H1 (cell line): Measurements from ENCODE around the gene LCNL1. TPM values are rescaled to one million over a fixed set of nuclear protein-coding genes. Genes with fewer than 3 reads are reported as not detected.

Experiments
- CTCF ChIA-PET: fragments of 300-600 bp; sonication (Branson Sonifier 250); formaldehyde crosslinking; loops from one replicate; lab custom pipeline; 2021; ENCODE audit not compliant: partially characterized antibody; lab: Charles Lee
- POLR2A ChIA-PET: fragments of 300-600 bp; sonication (Branson Sonifier 250); formaldehyde crosslinking; loops from one replicate; lab custom pipeline; 2021; ENCODE audit warnings: inconsistent platforms; ENCODE audit not compliant: partially characterized antibody; lab: Charles Lee
- DNase-seq, 2 experiments: peaks; one replicate each; pipeline versions ENCODE4 v3.0.0 to v3.0.0-alpha.2; 2010 to 2022; ENCODE audit warnings: low spot score in 2 of 2, low read depth in 1 of 2, mixed read lengths in 1 of 2
- FAIRE-seq: peaks from 2 replicates; lab custom pipeline; 2011; peaks lifted over from hg19 to GRCh38; lab: Jason Lieb, UNC
- H2AFZ ChIP-seq: 2 replicates; pipeline ENCODE4 v1.8.1; 2012; ENCODE audit warnings: low read length, inconsistent platforms
- H2AK5ac ChIP-seq: 2 replicates; pipeline ENCODE4 v1.6.1; 2013; ENCODE audit warnings: low read depth, low read length
- H2BK120ac ChIP-seq: replicated peaks from 2 replicates; pipeline ENCODE3; 2013; ENCODE audit warnings: low read depth, low read length, inconsistent platforms
- H2BK12ac ChIP-seq: 2 replicates; pipeline ENCODE4 v1.6.1; 2013; ENCODE audit warnings: low read depth, low read length
- H2BK15ac ChIP-seq: 2 replicates; pipeline ENCODE4 v1.6.1; 2013; ENCODE audit warnings: low read length
- H2BK20ac ChIP-seq: 2 replicates; pipeline ENCODE4 v1.6.1; 2013; ENCODE audit warnings: low read length
- H2BK5ac ChIP-seq: 2 replicates; pipeline ENCODE4 v1.6.1; 2013; ENCODE audit warnings: low read depth, low read length
- H3K14ac ChIP-seq: 2 replicates; pipeline ENCODE4 v1.6.1; 2013; ENCODE audit warnings: inconsistent platforms; ENCODE audit not compliant: insufficient read length
- H3K18ac ChIP-seq: 2 replicates; pipeline ENCODE4 v1.6.1; 2013; ENCODE audit warnings: low read length; ENCODE audit errors: extremely low read depth
- H3K23ac ChIP-seq: 2 replicates; pipeline ENCODE4 v1.6.1; 2013; ENCODE audit warnings: inconsistent platforms; ENCODE audit not compliant: insufficient read length
- H3K23me2 ChIP-seq: 2 replicates; pipeline ENCODE4 v1.6.1; 2013; ENCODE audit warnings: low read depth, low read length
- H3K27ac ChIP-seq: 2 replicates; pipeline ENCODE4 v1.6.1; 2011; ENCODE audit warnings: low read depth, low read length, inconsistent platforms
- H3K27me3 ChIP-seq, 4 experiments: replicated peaks in 1 of 4; 1 replicate in 1 of 4; 2 replicates in 3 of 4; pipeline versions ENCODE4 v1.6.1 to v1.8.1; 2011 to 2013; ENCODE audit warnings: low read length in 3 of 4, mild to moderate bottlenecking in 3 of 4, inconsistent platforms in 2 of 4, mixed read lengths in 2 of 4, moderate library complexity in 1 of 4; ENCODE audit not compliant: control insufficient read depth in 3 of 4, insufficient read depth in 3 of 4; ENCODE audit errors: extremely low read depth in 1 of 4
- H3K36me3 ChIP-seq, 4 experiments: 2 replicates each; pipeline versions ENCODE4 v1.6.1 to v1.8.1; 2011 to 2013; ENCODE audit warnings: mild to moderate bottlenecking in 4 of 4, low read length in 3 of 4, moderate library complexity in 2 of 4, control low read depth in 1 of 4, inconsistent platforms in 1 of 4; ENCODE audit not compliant: insufficient read depth in 4 of 4, control insufficient read depth in 2 of 4
- H3K4ac ChIP-seq: replicated peaks from 2 replicates; pipeline ENCODE3; 2013; ENCODE audit warnings: low read length, low read depth, mixed read lengths, inconsistent platforms; ENCODE audit not compliant: insufficient read length
- H3K4me1 ChIP-seq, 4 experiments: replicated peaks in 1 of 4; 1 replicate in 1 of 4; 2 replicates in 3 of 4; pipeline versions ENCODE4 v1.6.1 to v1.8.1; 2011 to 2013; ENCODE audit warnings: low read length in 3 of 4, inconsistent platforms in 2 of 4, mixed read lengths in 1 of 4; ENCODE audit not compliant: insufficient read depth in 4 of 4, control insufficient read depth in 3 of 4
- H3K4me2 ChIP-seq, 2 experiments: 2 replicates each; pipeline versions ENCODE4 v1.6.1 to v1.8.1; 2011 to 2013; ENCODE audit warnings: low read depth in 2 of 2, low read length in 2 of 2, control low read depth in 1 of 2, inconsistent platforms in 1 of 2, mild to moderate bottlenecking in 1 of 2; ENCODE audit not compliant: insufficient read depth in 1 of 2
- H3K4me3 ChIP-seq, 4 experiments: fragments of 200-600, 300-600 bp in 1 of 4; sonication (generic), shearing (Covaris generic), sonication (Bioruptor Twin) in 1 of 4; 2 replicates each; pipeline versions ENCODE4 v1.5.1 to v1.8.1; 2011 to 2016; ENCODE audit warnings: low read length in 4 of 4, low read depth in 3 of 4, control low read depth in 2 of 4, inconsistent platforms in 2 of 4, mild to moderate bottlenecking in 2 of 4, mixed read lengths in 1 of 4, moderate library complexity in 1 of 4; ENCODE audit not compliant: insufficient read depth in 2 of 4; ENCODE audit errors: extremely low read depth in 1 of 4
- H3K56ac ChIP-seq: replicated peaks from 2 replicates; pipeline ENCODE3; 2013; ENCODE audit warnings: low read depth, mild to moderate bottlenecking, mixed read lengths, low read length, inconsistent platforms; ENCODE audit not compliant: insufficient read length
- H3K79me1 ChIP-seq: 2 replicates; pipeline ENCODE4 v1.6.1; 2013; ENCODE audit warnings: low read depth, low read length, control low read depth
- H3K79me2 ChIP-seq, 2 experiments: 2 replicates each; pipeline versions ENCODE4 v1.6.1 to v1.8.1; 2012 to 2013; ENCODE audit warnings: low read length in 2 of 2, mild to moderate bottlenecking in 2 of 2, inconsistent platforms in 1 of 2; ENCODE audit not compliant: insufficient read depth in 2 of 2, control insufficient read depth in 1 of 2
- H3K9ac ChIP-seq, 4 experiments: replicated peaks in 1 of 4; 1 replicate in 1 of 4; 2 replicates in 3 of 4; pipeline versions ENCODE4 v1.6.1 to v1.8.1; 2011 to 2013; ENCODE audit warnings: low read depth in 3 of 4, low read length in 3 of 4, control low read depth in 2 of 4, mild to moderate bottlenecking in 2 of 4, moderate library complexity in 2 of 4, inconsistent platforms in 1 of 4; ENCODE audit errors: extremely low read depth in 1 of 4
- H3K9me3 ChIP-seq, 2 experiments: 2 replicates each; pipeline versions ENCODE4 v1.6.1 to v1.8.1; 2012 to 2013; ENCODE audit warnings: mild to moderate bottlenecking in 2 of 2, moderate library complexity in 2 of 2, control low read depth in 1 of 2, inconsistent platforms in 1 of 2, low read depth in 1 of 2, low read length in 1 of 2, mixed read lengths in 1 of 2; ENCODE audit not compliant: insufficient read depth in 2 of 2
- H4K20me1 ChIP-seq, 2 experiments: replicated peaks in 1 of 2; 2 replicates each; pipeline versions ENCODE3 to v1.8.1; 2011 to 2013; ENCODE audit warnings: inconsistent platforms in 2 of 2, low read length in 2 of 2, mild to moderate bottlenecking in 1 of 2; ENCODE audit not compliant: insufficient read depth in 2 of 2, control insufficient read depth in 1 of 2
- H4K5ac ChIP-seq: 2 replicates; pipeline ENCODE4 v1.6.1; 2013; ENCODE audit warnings: low read length, low read depth, mixed read lengths, inconsistent platforms; ENCODE audit not compliant: insufficient read length
- H4K8ac ChIP-seq: 2 replicates; pipeline ENCODE4 v1.8.0; 2013; ENCODE audit warnings: mild to moderate bottlenecking, moderate library complexity, low read length, inconsistent platforms; ENCODE audit not compliant: insufficient read depth; ENCODE audit errors: extremely low read depth
- H4K91ac ChIP-seq: replicated peaks from 2 replicates; pipeline ENCODE3; 2013; ENCODE audit warnings: low read length, mixed read lengths, inconsistent platforms; ENCODE audit not compliant: insufficient read length
- BACH1 ChIP-seq: IDR thresholded peaks from 2 replicates; pipeline ENCODE4 v1.6.1; 2012; ENCODE audit warnings: low read length, improper control_type of control experiment
- CTCF ChIP-seq, 3 experiments: IDR thresholded peaks; 1 replicate in 2 of 3; 2 replicates in 1 of 3; pipeline versions ENCODE4 v1.5.1 to v1.6.1; 2011; ENCODE audit warnings: low read length in 3 of 3, mild to moderate bottlenecking in 3 of 3, inconsistent platforms in 2 of 3, low read depth in 1 of 3, moderate library complexity in 1 of 3; ENCODE audit not compliant: insufficient read depth in 1 of 3; ENCODE audit errors: control extremely low read depth in 1 of 3
- EP300 ChIP-seq, 2 experiments: IDR thresholded peaks; 1 replicate in 1 of 2; 2 replicates in 1 of 2; pipeline ENCODE4 v1.6.1; 2011 to 2012; ENCODE audit warnings: low read depth in 2 of 2, low read length in 2 of 2, mild to moderate bottlenecking in 2 of 2, borderline replicate concordance in 1 of 2, inconsistent platforms in 1 of 2, moderate library complexity in 1 of 2
- GTF2F1 ChIP-seq: IDR thresholded peaks from 2 replicates; pipeline ENCODE4 v1.6.1; 2012; ENCODE audit warnings: low read depth, low read length, improper control_type of control experiment, borderline replicate concordance
- MAFK ChIP-seq: IDR thresholded peaks from 2 replicates; pipeline ENCODE4 v1.6.1; 2012; ENCODE audit warnings: low read depth, mild to moderate bottlenecking, improper control_type of control experiment, low read length
- RBBP5 ChIP-seq: IDR thresholded peaks from 2 replicates; pipeline ENCODE4 v1.7.1; 2012; ENCODE audit warnings: low read depth, mild to moderate bottlenecking, inconsistent platforms, low read length, moderate library complexity, borderline replicate concordance
- RFX5 ChIP-seq: IDR thresholded peaks from 2 replicates; pipeline ENCODE4 v1.6.1; 2011; ENCODE audit warnings: low read depth, low read length, improper control_type of control experiment, borderline replicate concordance
- SIN3A ChIP-seq, 2 experiments: IDR thresholded peaks in 1 of 2; conservative IDR thresholded peaks in 1 of 2; 2 replicates each; pipeline ENCODE4 v1.6.1; 2011 to 2012; ENCODE audit warnings: low read length in 2 of 2, improper control_type of control experiment in 1 of 2, low read depth in 1 of 2, mild to moderate bottlenecking in 1 of 2
- SP4 ChIP-seq: IDR thresholded peaks from 2 replicates; pipeline ENCODE4 v1.6.1; 2012; ENCODE audit warnings: low read length, inconsistent platforms
- TBP ChIP-seq: IDR thresholded peaks from 2 replicates; pipeline ENCODE4 v1.6.1; 2011; ENCODE audit warnings: low read depth, low read length, improper control_type of control experiment
- YY1 ChIP-seq: IDR thresholded peaks from 2 replicates; pipeline ENCODE4 v1.6.1; 2011; ENCODE audit warnings: low read depth, mild to moderate bottlenecking, low read length
- WGBS, 2 experiments: shearing (Covaris generic) in 1 of 2; methylation state at CpG; one replicate each; pipeline versions ENCODE4 v1.1.6 to v1.1.7; 2013 to 2015; ENCODE audit warnings: low lambda C conversion rate in 2 of 2, mixed read lengths in 2 of 2, inconsistent platforms in 1 of 2, low coverage in 1 of 2, missing lambda C conversion rate in 1 of 2; ENCODE audit not compliant: insufficient replicate concordance in 2 of 2, insufficient coverage in 1 of 2, insufficient read length in 1 of 2; ENCODE audit errors: extremely low coverage in 1 of 2, missing lambda C conversion rate in 1 of 2; 5-methylcytosine and 5-hydroxymethylcytosine counted together
- polyA plus RNA-seq, 7 experiments: library from polyadenylated mRNA; depleted of rRNA in 3 of 7; stranded (reverse) in 5 of 7; unstranded in 2 of 7; fragments of >200 nt in 5 of 7; fragments of 200-250 nt in 2 of 7; gene quantifications; 1 replicate in 5 of 7; 2 replicates in 1 of 7; 4 replicates in 1 of 7; pipeline versions ENCODE4 v1.2.1 to v1.2.3, GENCODE V29; 2011 to 2013; ENCODE audit warnings: missing spikeins in 2 of 7, mixed read lengths in 2 of 7
- total RNA-seq: library from RNA; stranded (reverse); fragmentation: NEBNext Ultra II Directional; extraction: Animal tissue kit (Norgen Biotek cat#: 25700); gene quantifications from 2 replicates; pipeline ENCODE4 v1.2.1, GENCODE V29; 2021

The LCNL1 gene
- total and polyA plus RNA-seq, 2 of the 8 experiments (the other 6 are each of a cell fraction or from before 2014, with no cell fraction given), result 0.11 TPM; not detected in 1

- H4K20me1 ChIP-seq, result peaks cover 7 to 27% of the 10 kb centered on the region in 2 experiments
- peaks cover 0 to 3% of the 10 kb centered on the region in 2 experiments; a peak in 1 of 4 replicates for H3K79me2 ChIP-seq
- H2BK15ac ChIP-seq, result no peak overlapping the region
- H3K9ac ChIP-seq, result no peak overlapping the region
- DNase-seq (no peak), FAIRE-seq (no peak)
- H4K5ac ChIP-seq, result no peak overlapping the region
- H4K91ac ChIP-seq, result no peak overlapping the region
- no peak overlapping the region for H2BK120ac ChIP-seq
- WGBS, 2 experiments, result 85% methylated on average over 6 of the region's 16 CpGs; no CpG with 5 or more reads in 1 of the 2 experiments
- no peak overlapping the region for H2BK12ac ChIP-seq
- H3K23me2 ChIP-seq, result peaks cover 5% of the 10 kb centered on the region; the same call in 1 of the 2 replicates
- no peaks in the 10 kb centered on the region for H3K27me3 ChIP-seq
- H3K14ac ChIP-seq, result no peak overlapping the region
- H3K4me3 ChIP-seq, result peak overlapping the region in 1 of 4 experiments; percentile 95; a peak in 1 of 8 replicates
- H3K79me1 ChIP-seq, result no peaks in the 10 kb centered on the region
- peaks cover 0 to 17% (median 11%) of the 10 kb centered on the region in 4 experiments; a peak in 5 of 7 replicates for H3K4me1 ChIP-seq
- no peak overlapping the region for H2BK20ac ChIP-seq
- ChIA-PET CTCF (interaction anchor here (0.9 to 2.1 kb wide), 3 partner anchors 46 to 125 kb away, joined by 3 to 5 read pairs (median 3); partner anchors contain the start of gene AJM1), POLR2A (interaction anchor here (1.7 to 2.1 kb wide), 2 partner anchors 83 to 95 kb away, joined by 4 to 9 read pairs; no protein-coding TSS in a partner anchor)
- H2AK5ac ChIP-seq, result no peak overlapping the region
- H3K56ac ChIP-seq, result no peak overlapping the region
- H2AFZ ChIP-seq, result no peak overlapping the region
- no peak overlapping the region for H3K27ac ChIP-seq
- no peak overlapping the region for H3K4ac ChIP-seq
- H2BK5ac ChIP-seq, result no peak overlapping the region
- peak overlapping the region; percentile 64 to 66 for H3K4me2 ChIP-seq
- no peaks in the 10 kb centered on the region for H3K9me3 ChIP-seq
- no peak overlapping the region for H4K8ac ChIP-seq
- H3K23ac ChIP-seq, result no peak overlapping the region
- H3K18ac ChIP-seq, result no peak overlapping the region
- peaks cover 12 to 34% (median 16%) of the 10 kb centered on the region in 4 experiments; a peak in 7 of 8 replicates for H3K36me3 ChIP-seq
- TF ChIP-seq SIN3A (conservative IDR thresholded peaks at IDR 0.05 in 1 of 2, IDR thresholded peaks at IDR 0.05 in 1 of 2; ENCODE audit: low read depth in 1 of 2, low read length in 2 of 2) (no peak), TBP (no peak), EP300 (IDR thresholded peaks at IDR 0.05; ENCODE audit: borderline replicate concordance in 1 of 2, low read depth in 2 of 2, low read length in 2 of 2) (no peak), BACH1 (no peak), SP4 (no peak), MAFK (no peak), CTCF (IDR thresholded peaks at IDR 0.05; ENCODE audit: control extremely low read depth in 1 of 3, insufficient read depth in 1 of 3, low read depth in 1 of 3, low read length in 3 of 3) (no peak), GTF2F1 (no peak), RFX5 (no peak), RBBP5 (no peak), YY1 (no peak)
These were observed 39.9 kb upstream of the LCNL1 start for GRCh38 chr9:136942881-136943230.
